ENCODE results near the gene C13orf42. TPM values are rescaled to one million over a fixed set of nuclear protein-coding genes. Genes with fewer than 3 reads are reported as not detected.

Gene C13orf42
- total and polyA plus RNA-seq, 10 of the 15 experiments (the other 5 are each of a cell fraction or from before 2014, with no cell fraction given), result not detected

DNA sequence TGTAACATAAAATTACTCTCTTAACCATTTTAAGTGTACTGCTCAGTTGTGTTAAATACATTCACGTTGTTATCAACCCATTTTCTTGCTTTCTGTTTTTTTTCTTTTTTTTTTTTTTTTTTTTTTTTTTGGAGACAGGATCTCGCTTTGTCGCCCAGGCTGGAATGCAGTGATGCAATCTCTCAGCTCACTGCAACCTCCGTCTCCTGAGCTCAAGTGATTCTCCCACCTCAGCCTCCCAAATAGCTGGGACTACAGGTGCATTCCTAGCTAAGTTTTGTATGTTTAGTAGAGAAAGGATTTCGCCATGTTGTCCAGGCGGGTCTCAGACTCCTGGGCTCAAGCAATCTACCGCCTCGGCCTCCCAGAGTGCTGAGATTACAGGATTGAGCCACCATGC lies 42.5 kb upstream of the C13orf42 start:
- H3K9ac ChIP-seq (ENCODE audit: control insufficient read depth, insufficient read depth, low read length), result no peak overlapping the region
- H3K27ac ChIP-seq (ENCODE audit: control insufficient read depth, insufficient read depth), result no peak overlapping the region
- ChIA-PET CTCF (interaction anchor here (2.8 kb wide), 1 partner anchor 133 kb away, joined by 7 read pairs; no protein-coding TSS in a partner anchor), RAD21 (ENCODE audit: unreplicated experiment) (interaction anchor here (0.6 to 1.2 kb wide), 2 partner anchors 133 to 1334 kb away, joined by 4 read pairs; no protein-coding TSS in a partner anchor), POLR2A (interaction anchor here (0.6 kb wide), 1 partner anchor 238 kb away, joined by 5 read pairs; no protein-coding TSS in a partner anchor), SMC1A (ENCODE audit: uncharacterized antibody, unreplicated experiment) (interaction anchor here (1.6 kb wide), 1 partner anchor 133 kb away, joined by 4 read pairs; no protein-coding TSS in a partner anchor)
- 49% methylated on average over 7 of the region's 8 CpGs for WGBS (ENCODE audit: insufficient coverage, insufficient replicate concordance, low lambda C conversion rate, missing lambda C conversion rate)
- H2AFZ ChIP-seq (ENCODE audit: control insufficient read depth, low read depth, low read length), result no peak overlapping the region
- no peaks in the 10 kb centered on the region for H3K9me3 ChIP-seq (replicated peaks; ENCODE audit: control insufficient read depth, insufficient read depth, low read length)
- no peak overlapping the region for H3K4me3 ChIP-seq
- H4K20me1 ChIP-seq (ENCODE audit: control insufficient read depth, insufficient read depth), result no peaks in the 10 kb centered on the region
- no peak for FAIRE-seq
- no peaks in the 10 kb centered on the region for H3K4me1 ChIP-seq (ENCODE audit: control insufficient read depth, insufficient read depth, low read length)
- intact Hi-C loops (cut with micrococcal nuclease; ENCODE audit: unreplicated experiment) (no loop called here), in situ Hi-C loops (cut with MboI) (no loop called here)
- no TSS peak for BruUV-seq (replicated peaks)
- no peak overlapping the region for H3K4me2 ChIP-seq (ENCODE audit: control insufficient read depth, insufficient read depth)
- TF ChIP-seq, protein P1, sequence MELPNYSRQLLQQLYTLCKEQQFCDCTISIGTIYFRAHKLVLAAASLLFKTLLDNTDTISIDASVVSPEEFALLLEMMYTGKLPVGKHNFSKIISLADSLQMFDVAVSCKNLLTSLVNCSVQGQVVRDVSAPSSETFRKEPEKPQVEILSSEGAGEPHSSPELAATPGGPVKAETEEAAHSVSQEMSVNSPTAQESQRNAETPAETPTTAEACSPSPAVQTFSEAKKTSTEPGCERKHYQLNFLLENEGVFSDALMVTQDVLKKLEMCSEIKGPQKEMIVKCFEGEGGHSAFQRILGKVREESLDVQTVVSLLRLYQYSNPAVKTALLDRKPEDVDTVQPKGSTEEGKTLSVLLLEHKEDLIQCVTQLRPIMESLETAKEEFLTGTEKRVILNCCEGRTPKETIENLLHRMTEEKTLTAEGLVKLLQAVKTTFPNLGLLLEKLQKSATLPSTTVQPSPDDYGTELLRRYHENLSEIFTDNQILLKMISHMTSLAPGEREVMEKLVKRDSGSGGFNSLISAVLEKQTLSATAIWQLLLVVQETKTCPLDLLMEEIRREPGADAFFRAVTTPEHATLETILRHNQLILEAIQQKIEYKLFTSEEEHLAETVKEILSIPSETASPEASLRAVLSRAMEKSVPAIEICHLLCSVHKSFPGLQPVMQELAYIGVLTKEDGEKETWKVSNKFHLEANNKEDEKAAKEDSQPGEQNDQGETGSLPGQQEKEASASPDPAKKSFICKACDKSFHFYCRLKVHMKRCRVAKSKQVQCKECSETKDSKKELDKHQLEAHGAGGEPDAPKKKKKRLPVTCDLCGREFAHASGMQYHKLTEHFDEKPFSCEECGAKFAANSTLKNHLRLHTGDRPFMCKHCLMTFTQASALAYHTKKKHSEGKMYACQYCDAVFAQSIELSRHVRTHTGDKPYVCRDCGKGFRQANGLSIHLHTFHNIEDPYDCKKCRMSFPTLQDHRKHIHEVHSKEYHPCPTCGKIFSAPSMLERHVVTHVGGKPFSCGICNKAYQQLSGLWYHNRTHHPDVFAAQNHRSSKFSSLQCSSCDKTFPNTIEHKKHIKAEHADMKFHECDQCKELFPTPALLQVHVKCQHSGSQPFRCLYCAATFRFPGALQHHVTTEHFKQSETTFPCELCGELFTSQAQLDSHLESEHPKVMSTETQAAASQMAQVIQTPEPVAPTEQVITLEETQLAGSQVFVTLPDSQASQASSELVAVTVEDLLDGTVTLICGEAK (IDR thresholded peaks at IDR 0.05; ENCODE audit: borderline replicate concordance), result no peak
- TF ChIP-seq HCFC1 (IDR thresholded peaks at IDR 0.05; ENCODE audit: low read length) (no peak), RAD21 (IDR thresholded peaks at IDR 0.05; ENCODE audit: insufficient read depth, low read depth, low read length) (no peak), NR2C2 (IDR thresholded peaks at IDR 0.05; ENCODE audit: borderline replicate concordance, control insufficient read depth, insufficient read length, low read depth) (no peak)
- TF ChIP-seq, protein P2, sequence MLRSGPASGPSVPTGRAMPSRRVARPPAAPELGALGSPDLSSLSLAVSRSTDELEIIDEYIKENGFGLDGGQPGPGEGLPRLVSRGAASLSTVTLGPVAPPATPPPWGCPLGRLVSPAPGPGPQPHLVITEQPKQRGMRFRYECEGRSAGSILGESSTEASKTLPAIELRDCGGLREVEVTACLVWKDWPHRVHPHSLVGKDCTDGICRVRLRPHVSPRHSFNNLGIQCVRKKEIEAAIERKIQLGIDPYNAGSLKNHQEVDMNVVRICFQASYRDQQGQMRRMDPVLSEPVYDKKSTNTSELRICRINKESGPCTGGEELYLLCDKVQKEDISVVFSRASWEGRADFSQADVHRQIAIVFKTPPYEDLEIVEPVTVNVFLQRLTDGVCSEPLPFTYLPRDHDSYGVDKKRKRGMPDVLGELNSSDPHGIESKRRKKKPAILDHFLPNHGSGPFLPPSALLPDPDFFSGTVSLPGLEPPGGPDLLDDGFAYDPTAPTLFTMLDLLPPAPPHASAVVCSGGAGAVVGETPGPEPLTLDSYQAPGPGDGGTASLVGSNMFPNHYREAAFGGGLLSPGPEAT (IDR thresholded peaks at IDR 0.05; ENCODE audit: low read depth), result no peak
- TF ChIP-seq, protein P3, sequence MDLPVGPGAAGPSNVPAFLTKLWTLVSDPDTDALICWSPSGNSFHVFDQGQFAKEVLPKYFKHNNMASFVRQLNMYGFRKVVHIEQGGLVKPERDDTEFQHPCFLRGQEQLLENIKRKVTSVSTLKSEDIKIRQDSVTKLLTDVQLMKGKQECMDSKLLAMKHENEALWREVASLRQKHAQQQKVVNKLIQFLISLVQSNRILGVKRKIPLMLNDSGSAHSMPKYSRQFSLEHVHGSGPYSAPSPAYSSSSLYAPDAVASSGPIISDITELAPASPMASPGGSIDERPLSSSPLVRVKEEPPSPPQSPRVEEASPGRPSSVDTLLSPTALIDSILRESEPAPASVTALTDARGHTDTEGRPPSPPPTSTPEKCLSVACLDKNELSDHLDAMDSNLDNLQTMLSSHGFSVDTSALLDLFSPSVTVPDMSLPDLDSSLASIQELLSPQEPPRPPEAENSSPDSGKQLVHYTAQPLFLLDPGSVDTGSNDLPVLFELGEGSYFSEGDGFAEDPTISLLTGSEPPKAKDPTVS (IDR thresholded peaks at IDR 0.05; ENCODE audit: low read depth, low read length), result no peak
- no peak for ATAC-seq
- H3K36me3 ChIP-seq (ENCODE audit: control insufficient read depth in 2 of 2, insufficient read depth in 2 of 2, low read length in 1 of 2), result no peaks in the 10 kb centered on the region
- no peak for DNase-seq (ENCODE audit: low read depth, low spot score)
- H3K79me2 ChIP-seq (ENCODE audit: control insufficient read depth, insufficient read depth, low read length), result no peaks in the 10 kb centered on the region
- peaks cover 0 to 3% of the 10 kb centered on the region in 2 experiments; a peak in 1 of 4 replicates for H3K27me3 ChIP-seq (replicated peaks in 1 of 2; ENCODE audit: control insufficient read depth in 2 of 2, insufficient read depth in 2 of 2, low read length in 1 of 2)

All from GM12878 (cell line).